ENCODE measurements around the gene SESTD1. TPM values are rescaled to one million over a fixed set of nuclear protein-coding genes. Genes with fewer than 3 reads are reported as not detected.

SESTD1 gene
- total RNA-seq, 1 donor from 2014 or later, result 9.6 TPM

- Mint-ChIP-seq H3K27ac (no peak overlapping the region), H3K4me3 (no peak overlapping the region), H3K36me3 (ENCODE audit: low read depth) (no peaks in the 10 kb centered on the region), H3K4me1 (ENCODE audit: low read depth) (no peaks in the 10 kb centered on the region), H3K9me3 (no peaks in the 10 kb centered on the region), H3K27me3 (ENCODE audit: insufficient read depth) (no peaks in the 10 kb centered on the region)
- no peak for DNase-seq (ENCODE audit: low spot score)
- intact Hi-C loops (cut with micrococcal nuclease), result no loop called here
Observed at GRCh38 chr2:179139506-179139905, 125.1 kb downstream of the SESTD1 start.

GRCh38 chr2:179137200-179137759 is 127.4 kb downstream of the SESTD1 start:
- intact Hi-C loops (cut with micrococcal nuclease), result no loop called here
- no peaks in the 10 kb centered on the region for H3K27me3 Mint-ChIP-seq (ENCODE audit: insufficient read depth)
- no peaks in the 10 kb centered on the region for H3K9me3 Mint-ChIP-seq
- no peaks in the 10 kb centered on the region for H3K36me3 Mint-ChIP-seq (ENCODE audit: low read depth)
- no peaks in the 10 kb centered on the region for H3K4me1 Mint-ChIP-seq (ENCODE audit: low read depth)
- no peak overlapping the region for H3K4me3 Mint-ChIP-seq
- no peak overlapping the region for H3K27ac Mint-ChIP-seq
- no peak for DNase-seq (ENCODE audit: low spot score)

DNA sequence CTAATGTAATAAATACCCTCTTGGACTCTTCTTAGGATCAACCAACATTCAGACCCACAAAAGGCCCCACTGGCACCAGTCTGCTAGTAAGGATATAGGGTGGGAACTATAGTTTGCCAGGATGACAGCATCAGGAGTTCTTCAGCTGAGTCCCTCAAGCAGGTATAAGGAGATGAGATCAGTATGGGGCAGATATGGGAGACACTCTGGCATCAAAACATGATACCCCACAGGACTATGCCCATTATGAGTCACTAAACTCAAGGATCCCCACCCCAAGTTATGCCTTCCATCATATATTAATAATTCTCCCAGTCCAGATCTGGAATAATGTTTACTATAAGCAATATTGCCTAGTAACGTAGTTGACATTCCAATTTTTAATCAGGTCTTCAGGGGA is 131.6 kb downstream of the SESTD1 start:
- intact Hi-C loops (cut with micrococcal nuclease), result no loop called here
- H3K27ac Mint-ChIP-seq, result no peak overlapping the region
- H3K4me1 Mint-ChIP-seq (ENCODE audit: low read depth), result no peaks in the 10 kb centered on the region
- DNase-seq (ENCODE audit: low spot score), result no peak
- no peaks in the 10 kb centered on the region for H3K9me3 Mint-ChIP-seq
- no peak overlapping the region for H3K4me3 Mint-ChIP-seq
- H3K36me3 Mint-ChIP-seq (ENCODE audit: low read depth), result no peaks in the 10 kb centered on the region
- H3K27me3 Mint-ChIP-seq (ENCODE audit: insufficient read depth), result no peaks in the 10 kb centered on the region

GRCh38 chr2:179132076-179132475 is 132.6 kb downstream of the SESTD1 start:
- Mint-ChIP-seq H3K27ac (no peak overlapping the region), H3K4me1 (ENCODE audit: low read depth) (no peaks in the 10 kb centered on the region), H3K36me3 (ENCODE audit: low read depth) (no peaks in the 10 kb centered on the region), H3K27me3 (ENCODE audit: insufficient read depth) (no peaks in the 10 kb centered on the region), H3K4me3 (no peak overlapping the region), H3K9me3 (no peaks in the 10 kb centered on the region)
- intact Hi-C loops (cut with micrococcal nuclease), result no loop called here
- DNase-seq (ENCODE audit: low spot score), result no peak

- no peak overlapping the region for H3K27ac Mint-ChIP-seq
- DNase-seq (ENCODE audit: low spot score), result no peak
- H3K4me3 Mint-ChIP-seq, result no peak overlapping the region
- H3K9me3 Mint-ChIP-seq, result no peaks in the 10 kb centered on the region
- H3K36me3 Mint-ChIP-seq (ENCODE audit: low read depth), result no peaks in the 10 kb centered on the region
- intact Hi-C loops (cut with micrococcal nuclease), result loop anchor here (1.0 kb wide), 2 partner anchors 334 to 369 kb away; no protein-coding TSS in a partner anchor
- H3K4me1 Mint-ChIP-seq (ENCODE audit: low read depth), result no peaks in the 10 kb centered on the region
- no peaks in the 10 kb centered on the region for H3K27me3 Mint-ChIP-seq (ENCODE audit: insufficient read depth)
Observed at GRCh38 chr2:179130560-179130959, 134.1 kb downstream of the SESTD1 start.

GRCh38 chr2:179129574-179130238 is 134.9 kb downstream of the SESTD1 start:
- intact Hi-C loops (cut with micrococcal nuclease), result loop anchor here (1.0 to 5.0 kb wide), 5 partner anchors 97 to 368 kb away; no protein-coding TSS in a partner anchor
- Mint-ChIP-seq H3K27ac (no peak overlapping the region), H3K4me1 (ENCODE audit: low read depth) (no peaks in the 10 kb centered on the region), H3K36me3 (ENCODE audit: low read depth) (no peaks in the 10 kb centered on the region), H3K9me3 (no peaks in the 10 kb centered on the region), H3K27me3 (ENCODE audit: insufficient read depth) (no peaks in the 10 kb centered on the region), H3K4me3 (no peak overlapping the region)
- no peak for DNase-seq (ENCODE audit: low spot score)

DNA sequence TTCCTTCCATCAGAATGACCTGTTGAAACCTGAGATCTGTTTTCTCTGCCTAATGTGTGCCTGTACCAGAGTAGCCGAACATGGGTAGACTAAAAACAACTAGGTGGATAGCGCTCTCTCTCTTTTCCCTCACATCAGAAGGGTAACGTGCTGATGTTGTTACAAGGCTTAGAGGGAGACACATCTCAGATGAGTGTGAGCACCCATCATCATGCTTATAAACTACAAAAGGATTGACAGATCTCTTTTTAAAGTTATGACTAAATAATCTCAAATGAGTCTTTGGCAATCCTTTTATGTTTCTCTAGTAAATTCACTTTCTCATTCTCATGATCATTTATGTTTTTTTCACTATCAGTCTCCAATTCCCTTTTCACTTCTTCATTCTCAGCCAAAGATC is 139.2 kb downstream of the SESTD1 start:
- peaks cover 9% of the 10 kb centered on the region for H3K36me3 Mint-ChIP-seq (ENCODE audit: low read depth)
- no peaks in the 10 kb centered on the region for H3K27me3 Mint-ChIP-seq (ENCODE audit: insufficient read depth)
- intact Hi-C loops (cut with micrococcal nuclease), result loop anchor here (5.0 kb wide), 1 partner anchor 93 kb away; no protein-coding TSS in a partner anchor
- no peak overlapping the region for H3K27ac Mint-ChIP-seq
- no peak for DNase-seq (ENCODE audit: low spot score)
- H3K4me3 Mint-ChIP-seq, result no peak overlapping the region
- H3K4me1 Mint-ChIP-seq (ENCODE audit: low read depth), result no peaks in the 10 kb centered on the region
- H3K9me3 Mint-ChIP-seq, result no peaks in the 10 kb centered on the region

GRCh38 chr2:179124282-179124681 is 140.3 kb downstream of the SESTD1 start:
- intact Hi-C loops (cut with micrococcal nuclease), result no loop called here
- peaks cover under 1% of the 10 kb centered on the region for H3K4me1 Mint-ChIP-seq (ENCODE audit: low read depth)
- H3K27me3 Mint-ChIP-seq (ENCODE audit: insufficient read depth), result no peaks in the 10 kb centered on the region
- H3K9me3 Mint-ChIP-seq, result no peaks in the 10 kb centered on the region
- H3K36me3 Mint-ChIP-seq (ENCODE audit: low read depth), result peaks cover 10% of the 10 kb centered on the region
- DNase-seq (ENCODE audit: low spot score), result no peak
- H3K27ac Mint-ChIP-seq, result no peak overlapping the region
- H3K4me3 Mint-ChIP-seq, result no peak overlapping the region

DNA sequence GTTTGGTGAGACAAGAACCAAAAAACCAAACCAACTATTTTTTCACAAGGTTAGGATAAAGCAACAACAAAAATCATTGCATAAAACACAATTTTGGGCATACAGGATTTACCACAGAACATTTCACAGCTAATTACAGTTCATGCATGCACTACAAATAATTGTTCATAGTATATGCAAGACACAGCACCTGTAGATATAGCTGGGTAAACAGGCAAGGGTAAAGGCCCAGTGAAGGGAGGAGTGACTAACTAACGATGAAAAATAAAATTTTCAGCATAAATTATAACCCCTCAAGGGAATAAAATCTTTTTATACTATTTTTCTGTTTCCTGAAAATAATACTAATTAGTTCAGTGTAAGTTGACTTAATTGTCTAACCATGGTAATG is 141.4 kb downstream of the SESTD1 start:
- H3K4me1 Mint-ChIP-seq (ENCODE audit: low read depth), result peaks cover 4% of the 10 kb centered on the region
- intact Hi-C loops (cut with micrococcal nuclease), result no loop called here

DNA sequence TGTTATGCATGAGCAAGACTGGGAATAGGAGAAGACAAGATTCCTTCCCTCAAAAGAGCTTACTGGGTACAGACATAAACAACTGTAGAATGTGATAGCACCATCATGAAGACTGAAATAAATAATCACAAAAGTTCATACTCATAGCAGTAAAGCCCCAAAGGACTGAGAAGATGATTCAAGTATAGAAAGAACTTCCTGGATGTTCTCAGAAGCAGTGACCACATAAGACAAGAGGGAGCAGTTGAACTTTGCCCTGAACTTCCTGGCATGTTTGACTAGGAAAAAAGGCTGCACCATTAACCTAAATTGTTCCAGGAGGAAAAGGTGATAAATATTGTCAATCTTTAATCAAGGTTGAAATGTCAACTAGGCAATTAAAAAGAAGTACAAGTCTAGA is 156.9 kb downstream of the SESTD1 start:
- no peaks in the 10 kb centered on the region for H3K9me3 Mint-ChIP-seq
- H3K4me3 Mint-ChIP-seq, result no peak overlapping the region
- H3K36me3 Mint-ChIP-seq (ENCODE audit: low read depth), result peaks cover 30% of the 10 kb centered on the region
- H3K27me3 Mint-ChIP-seq (ENCODE audit: insufficient read depth), result no peaks in the 10 kb centered on the region
- DNase-seq (ENCODE audit: low spot score), result no peak
- peaks cover 46% of the 10 kb centered on the region for H3K4me1 Mint-ChIP-seq (ENCODE audit: low read depth)
- peak overlapping the region; percentile 33 for H3K27ac Mint-ChIP-seq
- intact Hi-C loops (cut with micrococcal nuclease), result loop anchor here (1.0 to 10.0 kb wide), 3 partner anchors 60 to 157 kb away; partner anchors contain the start of gene SESTD1

More for the DNA sequence above, 141.4 kb downstream of the SESTD1 start:
- H3K4me3 Mint-ChIP-seq, result no peak overlapping the region
- no peak for DNase-seq (ENCODE audit: low spot score)
- H3K36me3 Mint-ChIP-seq (ENCODE audit: low read depth), result peaks cover 10% of the 10 kb centered on the region
- H3K27me3 Mint-ChIP-seq (ENCODE audit: insufficient read depth), result no peaks in the 10 kb centered on the region
- no peaks in the 10 kb centered on the region for H3K9me3 Mint-ChIP-seq
- no peak overlapping the region for H3K27ac Mint-ChIP-seq

DNA sequence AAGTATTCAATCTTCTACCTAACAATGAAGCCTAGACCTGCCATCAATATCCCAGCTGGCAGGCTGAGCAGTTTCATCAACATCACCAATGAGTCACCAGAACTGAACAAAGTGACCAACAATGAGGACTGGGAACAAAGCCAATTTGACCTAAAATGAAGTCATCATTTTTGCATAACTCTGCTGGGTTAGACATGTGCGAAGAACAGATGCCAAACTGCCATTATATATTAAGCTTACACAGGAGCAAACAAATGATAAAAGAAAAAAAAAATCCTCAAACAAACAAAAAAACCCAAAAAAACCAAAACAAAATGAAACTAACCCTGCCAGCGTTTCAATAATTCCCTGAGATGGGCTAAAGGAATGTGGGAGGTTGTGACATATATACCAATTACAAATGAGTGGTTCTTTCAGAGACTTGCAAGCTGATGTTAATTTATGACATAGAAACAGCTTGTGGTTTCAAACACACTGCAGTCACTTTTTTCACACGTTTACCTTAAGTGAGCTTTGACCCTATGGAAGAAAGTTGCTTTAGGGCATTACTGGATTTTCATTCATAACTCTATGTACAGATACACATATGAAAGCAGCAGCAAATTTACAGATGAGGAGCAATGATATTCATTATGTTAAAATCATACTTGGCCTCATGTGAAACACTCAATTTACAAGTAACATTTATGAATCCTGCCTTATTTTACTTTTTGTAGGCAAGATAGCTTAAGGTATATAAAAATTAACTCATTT is 157.8 kb downstream of the SESTD1 start:
- no peaks in the 10 kb centered on the region for H3K27me3 Mint-ChIP-seq (ENCODE audit: insufficient read depth)
- intact Hi-C loops (cut with micrococcal nuclease), result loop anchor here (1.0 to 10.0 kb wide), 3 partner anchors 60 to 158 kb away; partner anchors contain the start of gene SESTD1
- H3K27ac Mint-ChIP-seq, result peak overlapping the region; percentile 29
- peaks cover 46% of the 10 kb centered on the region for H3K4me1 Mint-ChIP-seq (ENCODE audit: low read depth)
- H3K4me3 Mint-ChIP-seq, result peak overlapping the region; percentile 32
- peaks cover 26% of the 10 kb centered on the region for H3K36me3 Mint-ChIP-seq (ENCODE audit: low read depth)
- H3K9me3 Mint-ChIP-seq, result no peaks in the 10 kb centered on the region
- DNase-seq (ENCODE audit: low spot score), result no peak

GRCh38 chr2:179106342-179106675 is 158.3 kb downstream of the SESTD1 start:
- no peak for DNase-seq (ENCODE audit: low spot score)
- H3K4me1 Mint-ChIP-seq (ENCODE audit: low read depth), result peaks cover 46% of the 10 kb centered on the region
- H3K27ac Mint-ChIP-seq, result no peak overlapping the region
- H3K36me3 Mint-ChIP-seq (ENCODE audit: low read depth), result peaks cover 26% of the 10 kb centered on the region
- H3K4me3 Mint-ChIP-seq, result no peak overlapping the region
- intact Hi-C loops (cut with micrococcal nuclease), result loop anchor here (5.0 to 10.0 kb wide), 2 partner anchors 59 to 158 kb away; partner anchors contain the start of gene SESTD1
- no peaks in the 10 kb centered on the region for H3K27me3 Mint-ChIP-seq (ENCODE audit: insufficient read depth)
- H3K9me3 Mint-ChIP-seq, result no peaks in the 10 kb centered on the region

GRCh38 chr2:179104736-179105135 is 159.9 kb downstream of the SESTD1 start:
- no peaks in the 10 kb centered on the region for H3K9me3 Mint-ChIP-seq
- DNase-seq (ENCODE audit: low spot score), result no peak
- intact Hi-C loops (cut with micrococcal nuclease), result loop anchor here (5.0 to 10.0 kb wide), 2 partner anchors 57 to 160 kb away; partner anchors contain the start of gene SESTD1
- no peak overlapping the region for H3K27ac Mint-ChIP-seq
- no peak overlapping the region for H3K4me3 Mint-ChIP-seq
- H3K27me3 Mint-ChIP-seq (ENCODE audit: insufficient read depth), result no peaks in the 10 kb centered on the region
- peaks cover 44% of the 10 kb centered on the region for H3K4me1 Mint-ChIP-seq (ENCODE audit: low read depth)
- peaks cover 24% of the 10 kb centered on the region for H3K36me3 Mint-ChIP-seq (ENCODE audit: low read depth)
